Heart left ventricle (tissue), 13 donors: ENCODE results near the gene GOLGA8M.
"Not testable (repeated sequence)": the region's sequence is repeated elsewhere in the genome, so short reads cannot be mapped to it uniquely, and the experiment has no call there.

ENCODE experiments used
- CTCF ChIP-seq, 12 donors: fragments of 200-600 bp; sonication (generic) in 4 of 12; IDR thresholded peaks; one replicate each; pipeline versions ENCODE4 v1.5.0 to v1.8.0; 2018 to 2022; ENCODE audit warnings: antibody characterized with exemption in 12 of 12, mild to moderate bottlenecking in 5 of 12
- POLR2A ChIP-seq, 2 donors: fragments of 450-650 bp; IDR thresholded peaks; one replicate each; pipeline ENCODE4 v1.6.1; 2017; ENCODE audit warnings: antibody characterized with exemption in 2 of 2, mild to moderate bottlenecking in 2 of 2, moderate library complexity in 2 of 2
- donor health status: ischemic (EF 13 %, LVEDD 7.1; RV severe dilation, severe dysfunction).
- donor health status: DM: no; HTN: yes; CAD: no.
- donor health status: DM: no; HTN: no; CAD: no.
- donor health status: ischemic (EF 25% LVEDD 6.9; RV normal size, moderate dysfunction).
- donor health status: ischemic (EF 25% LVEDD 5.7; RV mildly dilated, moderate dysfunction).
- donor health status: ischemic (EF 35%, LVEDD 5.7; RV mildly dilated, moderate dysfunction).
- donor health status: nonischemic (EF 11% LVEDD 7.7; RV severe dilation, severe dysfunction).
- donor health status: DM: yes; HTN: yes; CAD: no.
- donor health status: PGD.
- donor health status: ischemic (EF 29% LVEDD 5.4; RV normal size, mild dysfunction).
- donor health status: nonischemic (EF 23%, LVEDD 6.1; RV moderate dilation, normal function).

GRCh38 chr15:28656018-28656360, 56.2 kb downstream of the GOLGA8M start:
- TF ChIP-seq POLR2A, CTCF (IDR thresholded peaks at IDR 0.05): not testable (repeated sequence)
